ENCODE results near the gene FAM177A1. TPM values are rescaled to one million over a fixed set of nuclear protein-coding genes. Genes with fewer than 3 reads are reported as not detected.

FAM177A1 gene
- total and polyA plus RNA-seq, 10 of the 15 experiments (the other 5 are each of a cell fraction or from before 2014, with no cell fraction given): 5.3 to 38.6 (median 20.7) TPM

DNA sequence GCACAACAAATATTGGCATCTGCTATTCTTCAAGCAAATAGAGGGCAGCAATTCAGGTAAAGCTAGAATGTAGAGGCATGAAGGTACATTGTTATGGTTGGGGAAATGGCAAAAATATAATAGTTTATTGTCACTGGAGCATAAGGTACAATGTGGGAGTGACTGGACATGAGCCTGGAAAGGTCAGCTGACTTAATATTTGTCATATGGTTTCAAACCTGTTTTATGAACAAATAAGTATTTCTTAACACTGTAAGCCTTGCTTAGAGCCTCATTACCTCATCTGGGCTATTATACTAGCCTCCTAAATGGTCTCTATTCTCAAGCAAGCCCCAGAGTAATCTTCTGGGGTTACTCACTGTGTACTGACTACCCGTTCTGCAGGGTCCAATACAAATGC is 33.7 kb downstream of the FAM177A1 start:
- BruUV-seq (replicated peaks): no TSS peak
- intact Hi-C loops (cut with micrococcal nuclease; ENCODE audit: unreplicated experiment) (no loop called here), in situ Hi-C loops (cut with MboI) (no loop called here)
- no peak overlapping the region for H3K27ac ChIP-seq (ENCODE audit: control insufficient read depth, insufficient read depth)
- H3K27me3 ChIP-seq (replicated peaks in 1 of 2; ENCODE audit: control insufficient read depth in 2 of 2, insufficient read depth in 2 of 2, low read length in 1 of 2): no peaks in the 10 kb centered on the region
- no peaks in the 10 kb centered on the region for H3K4me1 ChIP-seq (ENCODE audit: control insufficient read depth, insufficient read depth, low read length)
- ChIA-PET CTCF (no interaction called here), SMC1A (ENCODE audit: uncharacterized antibody, unreplicated experiment) (no interaction called here), POLR2A (no interaction called here), RAD21 (ENCODE audit: unreplicated experiment) (no interaction called here)
- peaks cover 0 to 4% of the 10 kb centered on the region in 2 experiments; a peak in 1 of 4 replicates for H3K36me3 ChIP-seq (ENCODE audit: control insufficient read depth in 2 of 2, insufficient read depth in 2 of 2, low read length in 1 of 2)
- FAIRE-seq (no peak), DNase-seq (ENCODE audit: low read depth, low spot score) (no peak), ATAC-seq (no peak)
- no peak overlapping the region for H3K4me3 ChIP-seq
- H3K79me2 ChIP-seq (ENCODE audit: control insufficient read depth, insufficient read depth, low read length): no peaks in the 10 kb centered on the region
- no peak overlapping the region for H2AFZ ChIP-seq (ENCODE audit: control insufficient read depth, low read depth, low read length)
- no peaks in the 10 kb centered on the region for H4K20me1 ChIP-seq (ENCODE audit: control insufficient read depth, insufficient read depth)
- TF ChIP-seq SP1 (IDR thresholded peaks at IDR 0.05; ENCODE audit: low read depth, low read length) (no peak), TCF12 (IDR thresholded peaks at IDR 0.05; ENCODE audit: low read depth, low read length) (no peak), SPI1 (IDR thresholded peaks at IDR 0.05; ENCODE audit: borderline replicate concordance, insufficient read depth, low read depth, low read length) (no peak), NFXL1 (IDR thresholded peaks at IDR 0.05; ENCODE audit: borderline replicate concordance) (no peak), GATAD2B (conservative IDR thresholded peaks at IDR 0.05; ENCODE audit: low read depth) (no peak), KDM1A (IDR thresholded peaks at IDR 0.05; ENCODE audit: borderline replicate concordance) (no peak), SREBF2 (IDR thresholded peaks at IDR 0.05; ENCODE audit: low read length) (no peak), HCFC1 (IDR thresholded peaks at IDR 0.05; ENCODE audit: low read length) (no peak), ZNF622 (IDR thresholded peaks at IDR 0.05) (no peak), POU2F2 (IDR thresholded peaks at IDR 0.05; ENCODE audit: borderline replicate concordance, low read depth, low read length) (no peak)
- no peak overlapping the region for H3K4me2 ChIP-seq (ENCODE audit: control insufficient read depth, insufficient read depth)
- H3K9me3 ChIP-seq (replicated peaks; ENCODE audit: control insufficient read depth, insufficient read depth, low read length): no peaks in the 10 kb centered on the region
- H3K9ac ChIP-seq (ENCODE audit: control insufficient read depth, insufficient read depth, low read length): no peak overlapping the region
- WGBS (ENCODE audit: insufficient coverage, insufficient replicate concordance, low lambda C conversion rate, missing lambda C conversion rate): 100% methylated on average over 1 of the region's 1 CpG

Measured in GM12878 (cell line).